DND-41 (cell line): ENCODE data around the gene CTDSPL2.

Source experiments
- ATAC-seq: fragments of 200-7000 bp; cut with Tn5 transposase; 3 replicates; pipeline ENCODE4 v1.9.1; 2021; ENCODE audit warnings: low read depth; ENCODE audit not compliant: insufficient read depth
- DNase-seq: peaks from one replicate; pipeline ENCODE4 v3.0.0-alpha.2; 2020
- H2AFZ ChIP-seq: 2 replicates; pipeline ENCODE4 v1.6.0; 2012; ENCODE audit warnings: low read depth, low read length
- H3K27ac ChIP-seq: 2 replicates; pipeline ENCODE4 v1.5.1; 2012; ENCODE audit warnings: low read length, inconsistent platforms
- H3K27me3 ChIP-seq: fragments of 200-600 bp; sonication (generic); 2 replicates; pipeline ENCODE4 v1.6.0; 2012; ENCODE audit warnings: low read length, mild to moderate bottlenecking, inconsistent platforms; ENCODE audit not compliant: insufficient read depth, poor library complexity
- H3K36me3 ChIP-seq: 2 replicates; pipeline ENCODE4 v1.5.1; 2012; ENCODE audit warnings: low read length, inconsistent platforms; ENCODE audit not compliant: insufficient read depth
- H3K4me1 ChIP-seq: 2 replicates; pipeline ENCODE4 v1.5.1; 2012; ENCODE audit warnings: mild to moderate bottlenecking, low read length; ENCODE audit not compliant: insufficient read depth
- H3K4me2 ChIP-seq: 2 replicates; pipeline ENCODE4 v1.6.0; 2012; ENCODE audit warnings: mild to moderate bottlenecking, moderate library complexity, low read length, inconsistent platforms; ENCODE audit not compliant: insufficient read depth
- H3K4me3 ChIP-seq, 2 experiments: fragments of 200-600 bp in 1 of 2; shearing (Covaris generic) in 1 of 2; 2 replicates each; pipeline ENCODE4 v1.5.1; 2012 to 2016; ENCODE audit warnings: inconsistent platforms in 2 of 2, low read length in 2 of 2, mild to moderate bottlenecking in 2 of 2, low read depth in 1 of 2, moderate library complexity in 1 of 2
- H3K79me2 ChIP-seq: 2 replicates; pipeline ENCODE4 v1.6.0; 2012; ENCODE audit warnings: low read length, inconsistent platforms; ENCODE audit not compliant: insufficient read depth
- H3K9ac ChIP-seq: 2 replicates; pipeline ENCODE4 v1.6.0; 2012; ENCODE audit warnings: low read depth, mild to moderate bottlenecking, inconsistent platforms, low read length, moderate library complexity
- H3K9me3 ChIP-seq: 2 replicates; pipeline ENCODE4 v1.5.1; 2012; ENCODE audit warnings: low read length, moderate library complexity, mild to moderate bottlenecking, inconsistent platforms; ENCODE audit not compliant: insufficient read depth, severe bottlenecking
- H4K20me1 ChIP-seq: 2 replicates; pipeline ENCODE4 v1.6.0; 2012; ENCODE audit warnings: low read length; ENCODE audit not compliant: insufficient read depth
- CTCF ChIP-seq: IDR thresholded peaks from 2 replicates; pipeline ENCODE4 v1.5.1; 2012; ENCODE audit warnings: borderline replicate concordance, low read length, moderate library complexity, mild to moderate bottlenecking; ENCODE audit not compliant: poor library complexity, severe bottlenecking; ENCODE audit errors: extremely low read depth
- EZH2 ChIP-seq: IDR thresholded peaks from 3 replicates; pipeline ENCODE4 v1.6.1; 2012; ENCODE audit warnings: borderline replicate concordance, low read depth, mild to moderate bottlenecking, moderate library complexity, low read length, inconsistent platforms; ENCODE audit not compliant: severe bottlenecking

CTDSPL2 gene

GRCh38 chr15:44394562-44394961 lies 32.9 kb upstream of the CTDSPL2 start:
- no peak overlapping the region for H2AFZ ChIP-seq
- H3K27ac ChIP-seq, result no peak overlapping the region
- H3K27me3 ChIP-seq, result no peaks in the 10 kb centered on the region
- no peak overlapping the region for H3K9ac ChIP-seq
- H3K4me1 ChIP-seq, result no peaks in the 10 kb centered on the region
- no peaks in the 10 kb centered on the region for H3K79me2 ChIP-seq
- H3K9me3 ChIP-seq, result no peaks in the 10 kb centered on the region
- H3K4me2 ChIP-seq, result no peak overlapping the region
- H4K20me1 ChIP-seq, result no peaks in the 10 kb centered on the region
- no peak overlapping the region for H3K4me3 ChIP-seq
- DNase-seq (no peak), ATAC-seq (no peak)
- no peaks in the 10 kb centered on the region for H3K36me3 ChIP-seq
- TF ChIP-seq EZH2 (no peak), CTCF (no peak)

DNA sequence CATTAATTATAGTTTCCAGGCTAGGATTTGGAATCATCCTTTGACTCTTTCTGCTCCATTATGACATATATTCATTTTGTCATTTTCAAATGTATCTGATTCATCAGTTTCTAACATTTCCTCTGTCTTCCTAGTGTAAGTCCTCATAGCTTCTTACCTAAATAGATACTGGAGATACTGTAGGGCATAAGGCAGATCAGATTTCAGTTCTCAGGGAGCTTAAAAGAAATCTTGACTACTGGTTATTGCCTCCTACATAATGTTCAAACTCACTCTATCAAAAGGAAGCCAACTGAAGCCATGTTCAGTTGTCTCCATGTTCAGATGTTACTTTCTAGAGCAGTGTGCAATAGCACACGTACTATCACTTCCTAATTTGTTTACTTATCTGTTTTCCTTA lies 29.6 kb upstream of the CTDSPL2 start:
- Histone ChIP-seq H3K4me2 (no peak overlapping the region), H3K27ac (no peak overlapping the region), H4K20me1 (no peaks in the 10 kb centered on the region), H3K36me3 (no peaks in the 10 kb centered on the region), H3K4me3 (no peak overlapping the region), H3K27me3 (no peaks in the 10 kb centered on the region), H3K9me3 (no peaks in the 10 kb centered on the region), H3K9ac (no peak overlapping the region), H3K4me1 (no peaks in the 10 kb centered on the region), H3K79me2 (no peaks in the 10 kb centered on the region), H2AFZ (no peak overlapping the region)
- no peak for TF ChIP-seq EZH2
- no peak for TF ChIP-seq CTCF
- ATAC-seq (no peak), DNase-seq (no peak)

GRCh38 chr15:44414001-44414400 lies 13.4 kb upstream of the CTDSPL2 start:
- Histone ChIP-seq H3K4me3 (no peak overlapping the region), H3K9me3 (no peaks in the 10 kb centered on the region), H3K4me2 (no peak overlapping the region), H3K79me2 (no peaks in the 10 kb centered on the region), H3K9ac (no peak overlapping the region), H4K20me1 (no peaks in the 10 kb centered on the region), H3K27ac (no peak overlapping the region), H3K4me1 (no peaks in the 10 kb centered on the region), H3K27me3 (no peaks in the 10 kb centered on the region), H3K36me3 (no peaks in the 10 kb centered on the region), H2AFZ (no peak overlapping the region)
- TF ChIP-seq CTCF, result no peak
- TF ChIP-seq EZH2, result no peak
- DNase-seq, result no peak
- no peak for ATAC-seq
